Measurements from ENCODE around the gene BAIAP2.
"Not testable (repeated sequence)": the region's sequence is repeated elsewhere in the genome, so short reads cannot be mapped to it uniquely, and the experiment has no call there.

Gene BAIAP2

GRCh38 chr17:81153340-81153803 lies 118.4 kb downstream of the BAIAP2 start:
- peak; percentile 77 for DNase-seq
- Histone ChIP-seq H3K27ac (peak overlapping the region; percentile 51), H3K4me3 (ENCODE audit: low read depth, low read length) (no peak overlapping the region), H3K27me3 (replicated peaks) (no peaks in the 10 kb centered on the region), H3K36me3 (replicated peaks) (no peaks in the 10 kb centered on the region)
- TF ChIP-seq, protein P1, sequence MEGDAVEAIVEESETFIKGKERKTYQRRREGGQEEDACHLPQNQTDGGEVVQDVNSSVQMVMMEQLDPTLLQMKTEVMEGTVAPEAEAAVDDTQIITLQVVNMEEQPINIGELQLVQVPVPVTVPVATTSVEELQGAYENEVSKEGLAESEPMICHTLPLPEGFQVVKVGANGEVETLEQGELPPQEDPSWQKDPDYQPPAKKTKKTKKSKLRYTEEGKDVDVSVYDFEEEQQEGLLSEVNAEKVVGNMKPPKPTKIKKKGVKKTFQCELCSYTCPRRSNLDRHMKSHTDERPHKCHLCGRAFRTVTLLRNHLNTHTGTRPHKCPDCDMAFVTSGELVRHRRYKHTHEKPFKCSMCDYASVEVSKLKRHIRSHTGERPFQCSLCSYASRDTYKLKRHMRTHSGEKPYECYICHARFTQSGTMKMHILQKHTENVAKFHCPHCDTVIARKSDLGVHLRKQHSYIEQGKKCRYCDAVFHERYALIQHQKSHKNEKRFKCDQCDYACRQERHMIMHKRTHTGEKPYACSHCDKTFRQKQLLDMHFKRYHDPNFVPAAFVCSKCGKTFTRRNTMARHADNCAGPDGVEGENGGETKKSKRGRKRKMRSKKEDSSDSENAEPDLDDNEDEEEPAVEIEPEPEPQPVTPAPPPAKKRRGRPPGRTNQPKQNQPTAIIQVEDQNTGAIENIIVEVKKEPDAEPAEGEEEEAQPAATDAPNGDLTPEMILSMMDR (IDR thresholded peaks at IDR 0.05; ENCODE audit: low read depth, low read length, missing control alignments), result no peak
- in situ Hi-C loops (cut with HindIII; ENCODE audit: low pct_ligation_motif_present, low sequenced_read_pairs), result no loop called here

DNA sequence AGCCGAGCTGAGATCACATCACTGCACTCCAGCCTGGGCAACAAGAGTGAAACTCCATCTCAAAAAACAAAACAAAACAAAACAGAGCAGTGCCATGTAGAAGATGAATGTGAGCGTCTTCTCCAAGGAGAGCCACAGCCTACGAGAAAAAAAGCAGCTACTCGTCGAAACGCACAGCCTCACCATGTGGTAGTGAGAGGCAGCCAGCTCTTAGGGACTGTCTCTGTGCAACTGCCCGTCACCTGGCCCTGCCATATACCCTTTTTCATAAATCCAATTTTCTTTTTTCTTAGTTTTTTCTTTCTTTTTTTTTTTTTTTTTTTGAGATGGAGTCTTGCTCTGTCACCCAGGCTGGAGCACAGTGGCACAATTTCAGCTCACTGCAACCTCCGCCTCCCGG lies 119.1 kb downstream of the BAIAP2 start:
- H3K27me3 ChIP-seq (replicated peaks); H3K4me3 ChIP-seq (ENCODE audit: low read depth, low read length); H3K27ac ChIP-seq; H3K36me3 ChIP-seq (replicated peaks); DNase-seq; in situ Hi-C loops (cut with HindIII; ENCODE audit: low pct_ligation_motif_present, low sequenced_read_pairs): not testable (repeated sequence)

- Histone ChIP-seq H3K27me3 (replicated peaks) (no peaks in the 10 kb centered on the region), H3K4me3 (ENCODE audit: low read depth, low read length) (no peak overlapping the region), H3K27ac (no peak overlapping the region), H3K36me3 (replicated peaks) (no peaks in the 10 kb centered on the region)
- TF ChIP-seq, protein P1 (IDR thresholded peaks at IDR 0.05; ENCODE audit: low read depth, low read length, missing control alignments), result no peak
- in situ Hi-C loops (cut with HindIII; ENCODE audit: low pct_ligation_motif_present, low sequenced_read_pairs), result no loop called here
- DNase-seq, result no peak
Observed at GRCh38 chr17:81154961-81155360, 120.0 kb downstream of the BAIAP2 start.

- Histone ChIP-seq H3K4me3 (ENCODE audit: low read depth, low read length) (no peak overlapping the region), H3K27ac (no peak overlapping the region), H3K36me3 (replicated peaks) (no peaks in the 10 kb centered on the region), H3K27me3 (replicated peaks) (no peaks in the 10 kb centered on the region)
- TF ChIP-seq, protein P1 (IDR thresholded peaks at IDR 0.05; ENCODE audit: low read depth, low read length, missing control alignments), result no peak
- in situ Hi-C loops (cut with HindIII; ENCODE audit: low pct_ligation_motif_present, low sequenced_read_pairs), result no loop called here
- no peak for DNase-seq
Observed at GRCh38 chr17:81156866-81157805, 122.2 kb downstream of the BAIAP2 start.

- Histone ChIP-seq H3K27me3 (replicated peaks) (no peaks in the 10 kb centered on the region), H3K36me3 (replicated peaks) (no peaks in the 10 kb centered on the region), H3K27ac (no peak overlapping the region), H3K4me3 (ENCODE audit: low read depth, low read length) (no peak overlapping the region)
- TF ChIP-seq, protein P1 (IDR thresholded peaks at IDR 0.05; ENCODE audit: low read depth, low read length, missing control alignments), result no peak
- in situ Hi-C loops (cut with HindIII; ENCODE audit: low pct_ligation_motif_present, low sequenced_read_pairs), result no loop called here
- no peak for DNase-seq
Observed at GRCh38 chr17:81157848-81158687, 123.1 kb downstream of the BAIAP2 start.

Measured in brain microvascular endothelial cell (primary cell).